ENCODE data around the gene HAPSTR1. TPM values are rescaled to one million over a fixed set of nuclear protein-coding genes. Genes with fewer than 3 reads are reported as not detected.

The HAPSTR1 gene
- polyA plus RNA-seq, 2 donors: 11.4 to 14.2 TPM

DNA sequence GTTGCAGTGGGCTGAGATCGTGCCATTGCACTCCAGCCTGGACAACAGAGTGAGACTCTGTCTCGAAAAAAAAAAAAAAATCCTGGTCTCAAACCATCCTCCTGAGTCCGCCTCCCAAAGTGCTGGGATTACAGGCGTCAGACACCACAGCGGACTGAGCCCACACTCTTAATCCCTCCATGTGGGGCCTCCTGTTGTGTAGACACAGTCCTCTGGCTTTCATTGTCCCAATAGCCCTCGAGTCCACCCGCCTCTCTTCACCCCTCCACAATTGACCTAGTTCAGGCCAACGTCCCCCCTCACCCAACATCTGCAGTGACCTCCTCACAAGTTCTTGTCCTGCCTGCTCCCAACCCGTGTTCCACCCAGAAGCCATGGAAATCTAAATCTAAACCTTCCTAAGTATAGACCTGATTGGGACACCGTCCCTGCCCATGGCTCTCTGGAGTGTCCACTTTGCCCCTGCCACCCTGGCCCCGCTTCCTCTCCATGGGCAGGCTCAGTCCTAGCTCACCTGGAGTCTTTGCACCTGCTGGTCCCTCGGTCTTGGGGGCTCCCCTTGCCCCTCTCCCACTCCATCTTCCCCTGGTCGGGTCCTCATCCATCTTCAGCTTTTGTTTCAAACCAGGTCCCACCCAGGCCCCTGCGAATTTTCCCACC is 46.7 kb downstream of the HAPSTR1 start:
- 75 to 79% methylated on average over 14 of the region's 14 CpGs for WGBS, 2 donors
- H3K36me3 ChIP-seq (ENCODE audit: control insufficient read depth in 2 of 2, insufficient read depth in 2 of 2, low read length in 1 of 2): no peaks in the 10 kb centered on the region
- no peak overlapping the region for H3K4me3 ChIP-seq (ENCODE audit: low read depth in 1 of 2, low read length in 2 of 2)
- peaks cover 0 to 5% of the 10 kb centered on the region in 2 donors for H3K4me1 ChIP-seq (ENCODE audit: control insufficient read depth in 2 of 2, insufficient read depth in 2 of 2, low read length in 1 of 2)
- no peak overlapping the region for H3K27ac ChIP-seq (ENCODE audit: low read depth in 2 of 2, low read length in 1 of 2)
- H3K9me3 ChIP-seq (ENCODE audit: control insufficient read depth in 2 of 2, insufficient read depth in 1 of 2, low read depth in 1 of 2, low read length in 1 of 2): no peaks in the 10 kb centered on the region
- no peaks in the 10 kb centered on the region for H3K27me3 ChIP-seq (ENCODE audit: control insufficient read depth in 1 of 2, insufficient read depth in 2 of 2, low read length in 2 of 2)

GRCh38 chr16:9138731-9139501 is 47.5 kb downstream of the HAPSTR1 start:
- H3K36me3 ChIP-seq (ENCODE audit: control insufficient read depth in 2 of 2, insufficient read depth in 2 of 2, low read length in 1 of 2): no peaks in the 10 kb centered on the region
- H3K4me1 ChIP-seq (ENCODE audit: control insufficient read depth in 2 of 2, insufficient read depth in 2 of 2, low read length in 1 of 2): peaks cover 0 to 5% of the 10 kb centered on the region in 2 donors
- H3K4me3 ChIP-seq (ENCODE audit: low read depth in 1 of 2, low read length in 2 of 2): no peak overlapping the region
- H3K9me3 ChIP-seq (ENCODE audit: control insufficient read depth in 2 of 2, insufficient read depth in 1 of 2, low read depth in 1 of 2, low read length in 1 of 2): no peaks in the 10 kb centered on the region
- H3K27ac ChIP-seq (ENCODE audit: low read depth in 2 of 2, low read length in 1 of 2): no peak overlapping the region
- no peaks in the 10 kb centered on the region for H3K27me3 ChIP-seq (ENCODE audit: control insufficient read depth in 1 of 2, insufficient read depth in 2 of 2, low read length in 2 of 2)
- 11 to 13% methylated on average over 21 of the region's 21 CpGs for WGBS, 2 donors

- 87 to 93% methylated on average over 7 of the region's 7 CpGs for WGBS, 2 donors
- Histone ChIP-seq H3K27me3 (ENCODE audit: control insufficient read depth in 1 of 2, insufficient read depth in 2 of 2, low read length in 2 of 2) (no peaks in the 10 kb centered on the region), H3K36me3 (ENCODE audit: control insufficient read depth in 2 of 2, insufficient read depth in 2 of 2, low read length in 1 of 2) (no peaks in the 10 kb centered on the region), H3K27ac (ENCODE audit: low read depth in 2 of 2, low read length in 1 of 2) (no peak overlapping the region), H3K4me1 (ENCODE audit: control insufficient read depth in 2 of 2, insufficient read depth in 2 of 2, low read length in 1 of 2) (peaks cover 0 to 5% of the 10 kb centered on the region in 2 donors), H3K4me3 (ENCODE audit: low read depth in 1 of 2, low read length in 2 of 2) (no peak overlapping the region), H3K9me3 (ENCODE audit: control insufficient read depth in 2 of 2, insufficient read depth in 1 of 2, low read depth in 1 of 2, low read length in 1 of 2) (no peaks in the 10 kb centered on the region)
These were observed 48.5 kb downstream of the HAPSTR1 start for GRCh38 chr16:9139965-9140364.

Other genes starting within 250 kb of the HAPSTR1 start
- gene CARHSP1, start 222.6 kb upstream of the HAPSTR1 start, polyA plus RNA-seq: 100 to 1,000 TPM; 212 to 343 TPM
- not detected for gene LITAFD, start 209.3 kb upstream of the HAPSTR1 start, polyA plus RNA-seq
- 10 to 100 TPM; 27.8 to 34.6 TPM for gene USP7, start 127.7 kb upstream of the HAPSTR1 start, polyA plus RNA-seq